ENCODE results near the gene PIP4K2A. TPM values are rescaled to one million over a fixed set of nuclear protein-coding genes. Genes with fewer than 3 reads are reported as not detected.

PIP4K2A gene
- total RNA-seq, 1 donor from 2014 or later = 44.1 TPM

DNA sequence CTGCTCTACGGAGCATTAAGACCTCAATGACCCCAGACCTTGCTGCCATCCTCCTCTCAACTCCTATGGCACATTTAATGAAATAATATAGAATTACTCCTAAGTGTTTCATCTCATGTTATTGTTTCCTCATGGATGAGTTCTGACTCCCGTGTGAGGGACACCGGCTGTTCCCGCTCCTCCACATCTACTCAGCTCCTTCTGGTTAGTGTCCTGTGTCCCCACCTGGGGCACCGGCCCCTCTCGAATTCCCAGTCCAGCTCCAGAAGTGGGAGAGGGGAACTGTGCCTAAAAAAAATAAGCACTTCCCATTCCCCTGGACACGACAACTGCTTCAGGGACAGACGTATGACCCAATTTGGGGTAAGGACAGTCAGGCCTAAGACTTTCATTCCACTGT lies 58.3 kb downstream of the PIP4K2A start:
- Mint-ChIP-seq H3K27me3 (ENCODE audit: low read depth) (no peaks in the 10 kb centered on the region), H3K27ac (ENCODE audit: unreplicated experiment) (peak overlapping the region; percentile 22), H3K4me1 (ENCODE audit: low read depth) (peaks cover 54% of the 10 kb centered on the region), H3K4me3 (ENCODE audit: unreplicated experiment) (no peak overlapping the region), H3K36me3 (ENCODE audit: low read depth) (no peaks in the 10 kb centered on the region), H3K9me3 (ENCODE audit: low read depth) (no peaks in the 10 kb centered on the region)
- TF ChIP-seq CTCF (IDR thresholded peaks at IDR 0.05) = no peak
- DNase-seq (ENCODE audit: low spot score) = no peak

GRCh38 chr10:22655312-22655981 lies 58.9 kb downstream of the PIP4K2A start:
- Mint-ChIP-seq H3K4me1 (ENCODE audit: low read depth) (peaks cover 56% of the 10 kb centered on the region), H3K27ac (ENCODE audit: unreplicated experiment) (peak overlapping the region; percentile 22), H3K4me3 (ENCODE audit: unreplicated experiment) (no peak overlapping the region), H3K36me3 (ENCODE audit: low read depth) (no peaks in the 10 kb centered on the region), H3K27me3 (ENCODE audit: low read depth) (no peaks in the 10 kb centered on the region), H3K9me3 (ENCODE audit: low read depth) (no peaks in the 10 kb centered on the region)
- TF ChIP-seq CTCF (IDR thresholded peaks at IDR 0.05) = no peak
- no peak for DNase-seq (ENCODE audit: low spot score)

GRCh38 chr10:22652988-22653481 lies 61.3 kb downstream of the PIP4K2A start:
- H3K9me3 Mint-ChIP-seq (ENCODE audit: low read depth) = no peaks in the 10 kb centered on the region
- no peak for TF ChIP-seq CTCF (IDR thresholded peaks at IDR 0.05)
- H3K4me3 Mint-ChIP-seq (ENCODE audit: unreplicated experiment) = no peak overlapping the region
- H3K27me3 Mint-ChIP-seq (ENCODE audit: low read depth) = no peaks in the 10 kb centered on the region
- H3K27ac Mint-ChIP-seq (ENCODE audit: unreplicated experiment) = no peak overlapping the region
- H3K36me3 Mint-ChIP-seq (ENCODE audit: low read depth) = no peaks in the 10 kb centered on the region
- no peak for DNase-seq (ENCODE audit: low spot score)
- peaks cover 55% of the 10 kb centered on the region for H3K4me1 Mint-ChIP-seq (ENCODE audit: low read depth)

GRCh38 chr10:22651276-22651980 lies 63.0 kb downstream of the PIP4K2A start:
- Mint-ChIP-seq H3K4me3 (ENCODE audit: unreplicated experiment) (no peak overlapping the region), H3K27ac (ENCODE audit: unreplicated experiment) (no peak overlapping the region), H3K4me1 (ENCODE audit: low read depth) (peaks cover 56% of the 10 kb centered on the region), H3K9me3 (ENCODE audit: low read depth) (no peaks in the 10 kb centered on the region), H3K36me3 (ENCODE audit: low read depth) (no peaks in the 10 kb centered on the region), H3K27me3 (ENCODE audit: low read depth) (no peaks in the 10 kb centered on the region)
- no peak for TF ChIP-seq CTCF (IDR thresholded peaks at IDR 0.05)
- no peak for DNase-seq (ENCODE audit: low spot score)

DNA sequence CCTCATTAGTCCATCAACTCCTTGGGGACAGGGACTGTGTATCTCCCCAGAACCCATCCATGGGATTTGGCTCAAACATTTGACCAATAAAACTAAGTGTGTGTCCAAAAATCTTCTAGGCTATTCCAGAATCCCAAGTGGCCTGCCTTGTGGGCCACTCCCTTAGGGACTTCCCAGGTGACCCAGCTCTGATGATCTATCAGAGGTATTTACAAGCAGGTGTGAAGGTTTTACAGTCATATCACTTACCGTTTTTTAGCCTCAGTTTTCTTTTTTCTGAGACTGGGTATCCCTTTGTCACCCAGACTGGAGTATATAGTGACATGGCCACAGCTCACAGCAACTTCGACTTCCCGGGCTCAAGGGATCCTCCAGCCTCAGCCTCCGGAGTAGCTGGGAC lies 64.4 kb downstream of the PIP4K2A start:
- Mint-ChIP-seq H3K4me1 (ENCODE audit: low read depth) (peaks cover 59% of the 10 kb centered on the region), H3K9me3 (ENCODE audit: low read depth) (no peaks in the 10 kb centered on the region), H3K4me3 (ENCODE audit: unreplicated experiment) (no peak overlapping the region), H3K27ac (ENCODE audit: unreplicated experiment) (no peak overlapping the region), H3K27me3 (ENCODE audit: low read depth) (no peaks in the 10 kb centered on the region), H3K36me3 (ENCODE audit: low read depth) (no peaks in the 10 kb centered on the region)
- DNase-seq (ENCODE audit: low spot score) = no peak
- TF ChIP-seq CTCF (IDR thresholded peaks at IDR 0.05) = no peak

All from chondrocyte (in vitro differentiated cells).